A673 (cell line): ENCODE measurements around the gene KCNMA1.

Experiments
- CTCF ChIP-seq: fragments of 300-800, 200-600 bp; sonication (generic); conservative IDR thresholded peaks from 2 replicates; pipeline ENCODE4 v1.5.1; 2017; ENCODE audit warnings: low read depth, mild to moderate bottlenecking, antibody characterized with exemption, low read length, moderate library complexity, mixed read lengths
- EZH2 ChIP-seq: fragments of 200-600 bp; sonication (generic); IDR thresholded peaks from 2 replicates; pipeline ENCODE4 v1.6.1; 2017; ENCODE audit warnings: borderline replicate concordance, low read depth, mild to moderate bottlenecking, mixed read lengths, antibody characterized with exemption, low read length; ENCODE audit not compliant: poor library complexity, severe bottlenecking

GRCh38 chr10:77110757-77111156 lies 526.9 kb downstream of the KCNMA1 start:
- TF ChIP-seq CTCF (no peak), EZH2 (no peak)
